ENCODE results near the gene ARMC10.
"Not testable (repeated sequence)": the region's sequence is repeated elsewhere in the genome, so short reads cannot be mapped to it uniquely, and the experiment has no call there.

The ARMC10 gene

DNA sequence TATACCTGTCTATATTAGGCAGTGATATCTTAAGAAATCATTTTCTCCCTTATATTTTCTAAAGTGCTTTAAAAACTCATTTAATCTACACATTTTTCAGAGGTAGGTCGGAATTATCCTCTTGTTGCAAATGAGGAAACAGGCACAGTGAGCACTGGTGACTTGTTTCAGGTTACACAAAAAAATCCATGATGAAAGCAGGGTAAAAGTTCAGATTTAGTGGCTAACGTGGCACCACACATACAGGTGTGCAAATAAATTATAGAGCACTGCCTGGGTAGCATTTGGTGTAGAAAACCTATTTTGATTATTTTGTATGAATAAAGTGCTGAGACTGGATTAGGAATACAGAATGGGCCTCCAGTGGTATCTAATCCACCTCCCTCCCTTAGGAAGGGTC, 26.6 kb downstream of the ARMC10 start:
- Histone ChIP-seq H3K9ac (ENCODE audit: low read length) (no peak overlapping the region), H3K36me3 (ENCODE audit: control insufficient read depth in 1 of 2, insufficient read depth in 2 of 2, low read depth in 1 of 2, low read length in 2 of 2) (peaks cover 3 to 73% of the 10 kb centered on the region in 2 experiments), H3K4me1 (ENCODE audit: control insufficient read depth, insufficient read depth, low read depth, low read length) (peaks cover 6% of the 10 kb centered on the region), H3K23ac (ENCODE audit: low read length in 2 of 2) (no peak overlapping the region), H2BK5ac (ENCODE audit: low read depth, low read length, poor library complexity, severe bottlenecking) (no peak overlapping the region), H4K8ac (ENCODE audit: low read length) (no peak overlapping the region), H3K14ac (ENCODE audit: low read length in 2 of 2) (no peak overlapping the region), H2BK12ac (ENCODE audit: low read length in 2 of 2) (no peak overlapping the region), H3K4me3 (ENCODE audit: insufficient read depth in 1 of 2, low read depth in 1 of 2, low read length in 2 of 2) (no peak overlapping the region), H2BK120ac (ENCODE audit: low read depth, low read length) (no peak overlapping the region), H3K9me3 (ENCODE audit: control insufficient read depth, low read length) (no peaks in the 10 kb centered on the region), H3K4me2 (ENCODE audit: low read length, poor library complexity, severe bottlenecking) (no peak overlapping the region), H4K91ac (ENCODE audit: low read length) (no peak overlapping the region), H2AK5ac (ENCODE audit: low read length, severe bottlenecking) (no peak overlapping the region), H2AFZ (ENCODE audit: low read depth, low read length) (no peak overlapping the region), H2BK15ac (ENCODE audit: low read depth, poor library complexity, severe bottlenecking) (no peak overlapping the region), H3K27me3 (ENCODE audit: control insufficient read depth in 1 of 2, insufficient read depth in 1 of 2, low read length in 2 of 2) (no peaks in the 10 kb centered on the region), H3K4ac (ENCODE audit: low read depth in 1 of 2, low read length in 2 of 2) (no peak overlapping the region), H3K27ac (ENCODE audit: low read length, poor library complexity, severe bottlenecking) (no peak overlapping the region), H3K18ac (ENCODE audit: low read depth in 1 of 2, low read length in 2 of 2) (no peak overlapping the region), H3K79me1 (replicated peaks; ENCODE audit: low read length, poor library complexity, severe bottlenecking) (peaks cover 2% of the 10 kb centered on the region)
- DNase-seq, result no peak
- WGBS, result 47% methylated on average over 2 of the region's 2 CpGs

GRCh38 chr7:103106005-103106702, 31.2 kb downstream of the ARMC10 start:
- no peak overlapping the region for H3K4me3 ChIP-seq (ENCODE audit: insufficient read depth in 1 of 2, low read depth in 1 of 2, low read length in 2 of 2)
- no peak overlapping the region for H3K9ac ChIP-seq (ENCODE audit: low read length)
- H3K23ac ChIP-seq (ENCODE audit: low read length in 2 of 2), result no peak overlapping the region
- H3K27ac ChIP-seq (ENCODE audit: low read length, poor library complexity, severe bottlenecking), result no peak overlapping the region
- peaks cover 8% of the 10 kb centered on the region for H3K4me1 ChIP-seq (ENCODE audit: control insufficient read depth, insufficient read depth, low read depth, low read length)
- H4K91ac ChIP-seq (ENCODE audit: low read length), result peak overlapping the region; percentile 65
- H2BK15ac ChIP-seq (ENCODE audit: low read depth, poor library complexity, severe bottlenecking), result no peak overlapping the region
- H3K27me3 ChIP-seq (ENCODE audit: control insufficient read depth in 1 of 2, insufficient read depth in 1 of 2, low read length in 2 of 2), result no peaks in the 10 kb centered on the region
- H3K79me1 ChIP-seq (replicated peaks; ENCODE audit: low read length, poor library complexity, severe bottlenecking), result no peaks in the 10 kb centered on the region
- no peak overlapping the region for H2AFZ ChIP-seq (ENCODE audit: low read depth, low read length)
- 50% methylated on average over 12 of the region's 12 CpGs for WGBS
- no peak overlapping the region for H3K14ac ChIP-seq (ENCODE audit: low read length in 2 of 2)
- H2BK5ac ChIP-seq (ENCODE audit: low read depth, low read length, poor library complexity, severe bottlenecking), result no peak overlapping the region
- no peaks in the 10 kb centered on the region for H3K9me3 ChIP-seq (ENCODE audit: control insufficient read depth, low read length)
- peak overlapping the region; percentile 59 to 64 for H3K4ac ChIP-seq (ENCODE audit: low read depth in 1 of 2, low read length in 2 of 2)
- no peak overlapping the region for H2AK5ac ChIP-seq (ENCODE audit: low read length, severe bottlenecking)
- no peak overlapping the region for H2BK120ac ChIP-seq (ENCODE audit: low read depth, low read length)
- no peak overlapping the region for H3K4me2 ChIP-seq (ENCODE audit: low read length, poor library complexity, severe bottlenecking)
- H4K8ac ChIP-seq (ENCODE audit: low read length), result peak overlapping the region; percentile 59
- H2BK12ac ChIP-seq (ENCODE audit: low read length in 2 of 2), result peak overlapping the region; percentile 28 to 89
- H3K18ac ChIP-seq (ENCODE audit: low read depth in 1 of 2, low read length in 2 of 2), result peak overlapping the region in 1 of 2 experiments; percentile 84
- peak; percentile 49 for DNase-seq
- H3K36me3 ChIP-seq (ENCODE audit: control insufficient read depth in 1 of 2, insufficient read depth in 2 of 2, low read depth in 1 of 2, low read length in 2 of 2), result peaks cover 3 to 41% of the 10 kb centered on the region in 2 experiments

DNA sequence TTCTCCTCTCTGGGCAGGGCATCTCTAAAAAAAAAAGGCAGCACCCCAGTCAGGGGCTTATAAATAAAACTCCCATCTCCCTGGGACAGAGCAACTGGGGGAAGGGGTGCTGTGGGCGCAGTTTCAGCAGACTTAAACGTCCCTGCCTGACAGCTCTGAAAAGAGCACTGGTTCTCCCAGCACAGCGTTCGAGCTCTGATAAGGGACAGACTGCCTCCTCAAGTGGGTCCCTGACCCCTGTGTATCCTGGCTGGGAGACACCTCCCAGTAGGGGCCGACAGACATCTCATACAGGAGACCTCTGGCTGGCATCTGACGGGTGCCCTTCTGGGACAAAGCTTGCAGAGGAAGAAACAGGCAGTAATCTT, 31.7 kb downstream of the ARMC10 start:
- not testable (repeated sequence) for H2BK120ac ChIP-seq (ENCODE audit: low read depth, low read length); H3K27ac ChIP-seq (ENCODE audit: low read length, poor library complexity, severe bottlenecking); H2AK5ac ChIP-seq (ENCODE audit: low read length, severe bottlenecking); H3K79me1 ChIP-seq (replicated peaks; ENCODE audit: low read length, poor library complexity, severe bottlenecking); DNase-seq; H4K91ac ChIP-seq (ENCODE audit: low read length); H3K4me3 ChIP-seq (ENCODE audit: insufficient read depth in 1 of 2, low read depth in 1 of 2, low read length in 2 of 2); H3K4me1 ChIP-seq (ENCODE audit: control insufficient read depth, insufficient read depth, low read depth, low read length); H2BK12ac ChIP-seq (ENCODE audit: low read length in 2 of 2); H3K4me2 ChIP-seq (ENCODE audit: low read length, poor library complexity, severe bottlenecking); H2AFZ ChIP-seq (ENCODE audit: low read depth, low read length); H2BK15ac ChIP-seq (ENCODE audit: low read depth, poor library complexity, severe bottlenecking); H3K27me3 ChIP-seq (ENCODE audit: control insufficient read depth in 1 of 2, insufficient read depth in 1 of 2, low read length in 2 of 2); H2BK5ac ChIP-seq (ENCODE audit: low read depth, low read length, poor library complexity, severe bottlenecking); H3K4ac ChIP-seq (ENCODE audit: low read depth in 1 of 2, low read length in 2 of 2); H3K9me3 ChIP-seq (ENCODE audit: control insufficient read depth, low read length); H3K9ac ChIP-seq (ENCODE audit: low read length); H3K18ac ChIP-seq (ENCODE audit: low read depth in 1 of 2, low read length in 2 of 2); H3K23ac ChIP-seq (ENCODE audit: low read length in 2 of 2)
- 41% methylated on average over 6 of the region's 6 CpGs for WGBS
- peak overlapping the region; percentile 8 for H4K8ac ChIP-seq (ENCODE audit: low read length)
- peak overlapping the region in 1 of 2 experiments; percentile 26 for H3K14ac ChIP-seq (ENCODE audit: low read length in 2 of 2)
- H3K36me3 ChIP-seq (ENCODE audit: control insufficient read depth in 1 of 2, insufficient read depth in 2 of 2, low read depth in 1 of 2, low read length in 2 of 2), result peaks cover 3 to 36% of the 10 kb centered on the region in 2 experiments

DNA sequence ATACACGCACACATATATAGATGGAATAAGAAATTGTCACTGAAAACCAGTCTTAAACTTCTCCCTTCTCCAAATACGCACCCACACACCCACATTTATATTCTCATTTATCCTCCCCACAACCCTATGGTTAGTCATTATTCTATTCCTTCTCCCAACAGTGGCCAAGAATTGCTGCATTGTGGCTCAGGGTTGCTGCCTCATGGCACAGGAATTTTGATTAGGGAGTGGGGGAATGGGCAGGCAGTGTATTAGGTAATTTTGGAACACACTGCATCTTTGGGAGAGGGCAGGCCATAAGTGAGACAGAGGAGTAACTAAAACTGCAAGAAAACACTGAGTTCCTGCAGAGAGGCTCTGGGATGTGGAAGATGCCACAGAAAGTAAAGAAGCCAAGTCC, 38.2 kb downstream of the ARMC10 start:
- H4K91ac ChIP-seq (ENCODE audit: low read length), result no peak overlapping the region
- no peak overlapping the region for H3K4ac ChIP-seq (ENCODE audit: low read depth in 1 of 2, low read length in 2 of 2)
- H3K4me3 ChIP-seq (ENCODE audit: insufficient read depth in 1 of 2, low read depth in 1 of 2, low read length in 2 of 2), result no peak overlapping the region
- no peak overlapping the region for H3K23ac ChIP-seq (ENCODE audit: low read length in 2 of 2)
- H3K27me3 ChIP-seq (ENCODE audit: control insufficient read depth in 1 of 2, insufficient read depth in 1 of 2, low read length in 2 of 2), result no peaks in the 10 kb centered on the region
- peak overlapping the region in 1 of 2 experiments; percentile 55 for H3K14ac ChIP-seq (ENCODE audit: low read length in 2 of 2)
- no peak overlapping the region for H4K8ac ChIP-seq (ENCODE audit: low read length)
- peak overlapping the region; percentile 38 for H3K27ac ChIP-seq (ENCODE audit: low read length, poor library complexity, severe bottlenecking)
- peaks cover 1% of the 10 kb centered on the region for H3K79me1 ChIP-seq (replicated peaks; ENCODE audit: low read length, poor library complexity, severe bottlenecking)
- H2BK5ac ChIP-seq (ENCODE audit: low read depth, low read length, poor library complexity, severe bottlenecking), result no peak overlapping the region
- peak; percentile 27 for DNase-seq
- peak overlapping the region; percentile 24 for H3K9ac ChIP-seq (ENCODE audit: low read length)
- H3K18ac ChIP-seq (ENCODE audit: low read depth in 1 of 2, low read length in 2 of 2), result no peak overlapping the region
- no peak overlapping the region for H2BK120ac ChIP-seq (ENCODE audit: low read depth, low read length)
- no peak overlapping the region for H2AK5ac ChIP-seq (ENCODE audit: low read length, severe bottlenecking)
- H2BK12ac ChIP-seq (ENCODE audit: low read length in 2 of 2), result no peak overlapping the region
- no peaks in the 10 kb centered on the region for H3K9me3 ChIP-seq (ENCODE audit: control insufficient read depth, low read length)
- H3K36me3 ChIP-seq (ENCODE audit: control insufficient read depth in 1 of 2, insufficient read depth in 2 of 2, low read depth in 1 of 2, low read length in 2 of 2), result peaks cover 0 to 18% of the 10 kb centered on the region in 2 experiments
- peaks cover 7% of the 10 kb centered on the region for H3K4me1 ChIP-seq (ENCODE audit: control insufficient read depth, insufficient read depth, low read depth, low read length)
- H2BK15ac ChIP-seq (ENCODE audit: low read depth, poor library complexity, severe bottlenecking), result no peak overlapping the region
- H2AFZ ChIP-seq (ENCODE audit: low read depth, low read length), result no peak overlapping the region
- H3K4me2 ChIP-seq (ENCODE audit: low read length, poor library complexity, severe bottlenecking), result no peak overlapping the region
- 83% methylated on average over 2 of the region's 2 CpGs for WGBS
